ENCODE measurements around the gene DENND1B. TPM values are rescaled to one million over a fixed set of nuclear protein-coding genes. Genes with fewer than 3 reads are reported as not detected.

The DENND1B gene
- total and polyA plus RNA-seq, 2 donors (not counting 1 experiment from before 2014, with no cell fraction given), result 4.3 to 25.4 TPM

- H3K4me1 Mint-ChIP-seq, result peaks cover 2% of the 10 kb centered on the region
- H3K27ac Mint-ChIP-seq, result no peak overlapping the region
- ChIA-PET POLR2A (no interaction called here), CTCF (no interaction called here)
- H3K27me3 ChIP-seq (replicated peaks in 1 of 4; ENCODE audit: control extremely low read depth in 1 of 4, control insufficient read depth in 3 of 4, insufficient read depth in 4 of 4, low read length in 3 of 4), result no peaks in the 10 kb centered on the region
- ATAC-seq (ENCODE audit: low read depth), result no peak
- no peaks in the 10 kb centered on the region for H3K27me3 Mint-ChIP-seq
- no peaks in the 10 kb centered on the region for H3K9me3 Mint-ChIP-seq (ENCODE audit: insufficient read depth)
- no peak for DNase-seq
- WGBS (ENCODE audit: insufficient coverage), result no CpG with 5 or more reads among the region's 3 CpGs
- no peak overlapping the region for H3K4me3 Mint-ChIP-seq
- no peak overlapping the region for H2AFZ ChIP-seq (ENCODE audit: insufficient read depth, low read depth, low read length, poor library complexity, severe bottlenecking)
- no peak for TF ChIP-seq CTCF (IDR thresholded peaks at IDR 0.05)
- TF ChIP-seq EZH2 (IDR thresholded peaks at IDR 0.05; ENCODE audit: borderline replicate concordance, insufficient read depth, low read depth, low read length, poor library complexity, severe bottlenecking), result no peak
- intact Hi-C loops (cut with micrococcal nuclease), result no loop called here
- no peaks in the 10 kb centered on the region for H4K20me1 ChIP-seq (ENCODE audit: control insufficient read depth, insufficient read depth, low read length, poor library complexity, severe bottlenecking)
- H3K4me3 ChIP-seq (ENCODE audit: control extremely low read depth in 1 of 5, extremely low read depth in 1 of 5, insufficient read depth in 1 of 5, low read depth in 2 of 5, low read length in 4 of 5), result no peak overlapping the region
- H3K4me1 ChIP-seq (ENCODE audit: control insufficient read depth in 2 of 2, insufficient read depth in 2 of 2, low read length in 2 of 2), result no peaks in the 10 kb centered on the region
- H3K27ac ChIP-seq (ENCODE audit: low read length in 2 of 2), result no peak overlapping the region
- H3K9ac ChIP-seq (ENCODE audit: low read length), result no peak overlapping the region
- H3K36me3 ChIP-seq (replicated peaks in 1 of 2; ENCODE audit: control extremely low read depth in 1 of 2, control insufficient read depth in 1 of 2, extremely low read depth in 1 of 2, insufficient read depth in 2 of 2, low read length in 1 of 2), result no peaks in the 10 kb centered on the region
- peaks cover 0 to 3% (median under 1%) of the 10 kb centered on the region in 3 donors for H3K9me3 ChIP-seq (ENCODE audit: control extremely low read depth in 1 of 3, control insufficient read depth in 2 of 3, insufficient read depth in 1 of 3, low read length in 2 of 3)
- no peak overlapping the region for H3K4me2 ChIP-seq (replicated peaks; ENCODE audit: low read depth, low read length, poor library complexity, severe bottlenecking)
- H3K79me2 ChIP-seq (ENCODE audit: control insufficient read depth, insufficient read depth, low read length), result peaks cover 6% of the 10 kb centered on the region
Measured at GRCh38 chr1:197683280-197683679, 92.0 kb downstream of the DENND1B start.

GRCh38 chr1:197680311-197680710 is 95.0 kb downstream of the DENND1B start:
- ChIA-PET CTCF (no interaction called here), POLR2A (no interaction called here)
- H3K9me3 Mint-ChIP-seq (ENCODE audit: insufficient read depth), result no peaks in the 10 kb centered on the region
- ATAC-seq (ENCODE audit: low read depth), result no peak
- Histone ChIP-seq H3K4me1 (ENCODE audit: control insufficient read depth in 2 of 2, insufficient read depth in 2 of 2, low read length in 2 of 2) (no peaks in the 10 kb centered on the region), H3K36me3 (replicated peaks in 1 of 2; ENCODE audit: control extremely low read depth in 1 of 2, control insufficient read depth in 1 of 2, extremely low read depth in 1 of 2, insufficient read depth in 2 of 2, low read length in 1 of 2) (no peaks in the 10 kb centered on the region), H3K79me2 (ENCODE audit: control insufficient read depth, insufficient read depth, low read length) (no peaks in the 10 kb centered on the region), H3K27me3 (replicated peaks in 1 of 4; ENCODE audit: control extremely low read depth in 1 of 4, control insufficient read depth in 3 of 4, insufficient read depth in 4 of 4, low read length in 3 of 4) (no peaks in the 10 kb centered on the region), H3K9ac (ENCODE audit: low read length) (no peak overlapping the region), H3K27ac (ENCODE audit: low read length in 2 of 2) (no peak overlapping the region), H2AFZ (ENCODE audit: insufficient read depth, low read depth, low read length, poor library complexity, severe bottlenecking) (no peak overlapping the region), H3K4me2 (replicated peaks; ENCODE audit: low read depth, low read length, poor library complexity, severe bottlenecking) (no peak overlapping the region), H3K9me3 (ENCODE audit: control extremely low read depth in 1 of 3, control insufficient read depth in 2 of 3, insufficient read depth in 1 of 3, low read length in 2 of 3) (no peaks in the 10 kb centered on the region), H3K4me3 (ENCODE audit: control extremely low read depth in 1 of 5, extremely low read depth in 1 of 5, insufficient read depth in 1 of 5, low read depth in 2 of 5, low read length in 4 of 5) (no peak overlapping the region), H4K20me1 (ENCODE audit: control insufficient read depth, insufficient read depth, low read length, poor library complexity, severe bottlenecking) (no peaks in the 10 kb centered on the region)
- no CpG with 5 or more reads among the region's 1 CpG for WGBS (ENCODE audit: insufficient coverage)
- H3K4me1 Mint-ChIP-seq, result peaks cover 9% of the 10 kb centered on the region
- intact Hi-C loops (cut with micrococcal nuclease), result no loop called here
- H3K4me3 Mint-ChIP-seq, result no peak overlapping the region
- H3K27me3 Mint-ChIP-seq, result no peaks in the 10 kb centered on the region
- no peak for DNase-seq
- no peak overlapping the region for H3K27ac Mint-ChIP-seq
- TF ChIP-seq EZH2 (IDR thresholded peaks at IDR 0.05; ENCODE audit: borderline replicate concordance, insufficient read depth, low read depth, low read length, poor library complexity, severe bottlenecking), result no peak
- TF ChIP-seq CTCF (IDR thresholded peaks at IDR 0.05), result no peak
